HEK293 (cell line): Measurements from ENCODE around the gene PDLIM1.

Experiments
- CTCF ChIP-seq: fragments of 450-650 bp; formaldehyde crosslinking; IDR thresholded peaks from 2 replicates; pipeline ENCODE4 v1.5.1; 2016; ENCODE audit warnings: missing biosample characterization, missing genetic modification characterization
- PRDM6 ChIP-seq: fragments of 450-650 bp; formaldehyde crosslinking; IDR thresholded peaks from 2 replicates; pipeline ENCODE4 v1.5.1; 2017; ENCODE audit warnings: missing biosample characterization, missing genetic modification characterization

- TF ChIP-seq CTCF (tag by site-specific recombination) (no peak), PRDM6 (peak; percentile 86)
These were observed 24.1 kb downstream of the PDLIM1 start for GRCh38 chr10:95266674-95267095.
